Activated T-cell treated with anti-CD3 and anti-CD28 coated beads for 24 hours (primary cell): ENCODE data around the gene ROBO1.
"Not testable (repeated sequence)": the region's sequence is repeated elsewhere in the genome, so short reads cannot be mapped to it uniquely, and the experiment has no call there.

ENCODE experiments used
- DNase-seq: peaks from one replicate; pipeline ENCODE4 v3.0.0-alpha.2; 2020; ENCODE audit warnings: low read depth

The ROBO1 gene

GRCh38 chr3:79314544-79314943 is 453.3 kb downstream of the ROBO1 start:
- no peak for DNase-seq

GRCh38 chr3:79310016-79310415 is 457.8 kb downstream of the ROBO1 start:
- no peak for DNase-seq

GRCh38 chr3:79306934-79307570 is 460.7 kb downstream of the ROBO1 start:
- DNase-seq = no peak

GRCh38 chr3:79299949-79300635 is 467.7 kb downstream of the ROBO1 start:
- DNase-seq = not testable (repeated sequence)

GRCh38 chr3:79297245-79297960 is 470.4 kb downstream of the ROBO1 start:
- DNase-seq = no peak

GRCh38 chr3:79286882-79287281 is 480.9 kb downstream of the ROBO1 start:
- DNase-seq = no peak

GRCh38 chr3:79285871-79286270 is 481.9 kb downstream of the ROBO1 start:
- DNase-seq = no peak

- DNase-seq = no peak
Observed at GRCh38 chr3:79285380-79285779, 482.4 kb downstream of the ROBO1 start.

- no peak for DNase-seq
Observed at GRCh38 chr3:79284781-79285180, 483.0 kb downstream of the ROBO1 start.

GRCh38 chr3:79278681-79279080 is 489.1 kb downstream of the ROBO1 start:
- DNase-seq = no peak

- no peak for DNase-seq
Observed at GRCh38 chr3:79268422-79268821, 499.4 kb downstream of the ROBO1 start.

- no peak for DNase-seq
Observed at GRCh38 chr3:79264892-79265291, 502.9 kb downstream of the ROBO1 start.

- DNase-seq = no peak
Observed at GRCh38 chr3:79263423-79263822, 504.4 kb downstream of the ROBO1 start.

- no peak for DNase-seq
Observed at GRCh38 chr3:79258479-79258878, 509.3 kb downstream of the ROBO1 start.

GRCh38 chr3:79257791-79258190 is 510.0 kb downstream of the ROBO1 start:
- no peak for DNase-seq

- no peak for DNase-seq
Observed at GRCh38 chr3:79255702-79256101, 512.1 kb downstream of the ROBO1 start.

- DNase-seq = no peak
Observed at GRCh38 chr3:79255292-79255691, 512.5 kb downstream of the ROBO1 start.

GRCh38 chr3:79253704-79254103 is 514.1 kb downstream of the ROBO1 start:
- DNase-seq = no peak

GRCh38 chr3:79253271-79253670 is 514.5 kb downstream of the ROBO1 start:
- no peak for DNase-seq

GRCh38 chr3:79250746-79251145 is 517.1 kb downstream of the ROBO1 start:
- DNase-seq = no peak

- DNase-seq = no peak
Observed at GRCh38 chr3:79249701-79250100, 518.1 kb downstream of the ROBO1 start.

- no peak for DNase-seq
Observed at GRCh38 chr3:79247725-79248043, 520.1 kb downstream of the ROBO1 start.
